WTC11 (cell line): Measurements from ENCODE around the gene CARMIL3. TPM values are rescaled to one million over a fixed set of nuclear protein-coding genes. Genes with fewer than 3 reads are reported as not detected.

Source experiments
- ATAC-seq: fragments of 200-7000 bp; cut with Tn5 transposase; 2 replicates; pipeline ENCODE4 v1.10.0; 2021; ENCODE audit warnings: mild to moderate bottlenecking, moderate library complexity
- CTCF ChIA-PET: fragments of 300-600 bp; sonication (Branson Sonifier 250); formaldehyde crosslinking; loops from one replicate; lab custom pipeline; 2021; ENCODE audit warnings: antibody characterized with exemption; lab: Charles Lee
- POLR2A ChIA-PET: fragments of 350-600 bp; sonication (Branson Sonifier 250); formaldehyde crosslinking; loops from one replicate; lab custom pipeline; 2021; ENCODE audit warnings: antibody characterized with exemption; lab: Charles Lee
- DNase-seq: peaks from one replicate; pipeline ENCODE4 v3.0.0; 2021; ENCODE audit warnings: low spot score
- H3K27ac Mint-ChIP-seq: 2 replicates; pipeline ENCODE4 v1.8.0; 2021; ENCODE audit warnings: mixed read lengths
- H3K27me3 Mint-ChIP-seq: 2 replicates; pipeline ENCODE4 v1.8.0; 2021; ENCODE audit warnings: low read depth, mild to moderate bottlenecking, moderate library complexity, mixed read lengths
- H3K36me3 Mint-ChIP-seq: 2 replicates; pipeline ENCODE4 v1.8.0; 2021; ENCODE audit warnings: mixed read lengths
- H3K4me1 Mint-ChIP-seq: 2 replicates; pipeline ENCODE4 v1.8.0; 2022; ENCODE audit warnings: mixed read lengths
- H3K4me3 Mint-ChIP-seq: 2 replicates; pipeline ENCODE4 v1.8.0; 2021; ENCODE audit warnings: mild to moderate bottlenecking, moderate library complexity, mixed read lengths
- H3K9me3 Mint-ChIP-seq: 2 replicates; pipeline ENCODE4 v1.8.0; 2021; ENCODE audit warnings: mixed read lengths
- AR ChIP-seq: fragments of 250-450 bp; sonication (Bioruptor Pico); IDR thresholded peaks from 2 replicates; pipeline ENCODE4 v1.9.0; 2021; ENCODE audit warnings: mild to moderate bottlenecking
- CBFB ChIP-seq: sonication (generic); formaldehyde crosslinking; IDR thresholded peaks from 2 replicates; pipeline ENCODE4 v1.8.1; 2022; ENCODE audit warnings: mild to moderate bottlenecking, low read depth, missing genetic modification reagents
- CREM ChIP-seq: sonication (generic); formaldehyde crosslinking; IDR thresholded peaks from 2 replicates; pipeline ENCODE4 v1.8.1; 2022; ENCODE audit warnings: mild to moderate bottlenecking, missing genetic modification reagents, moderate library complexity
- EMX1 ChIP-seq: fragments of 250-450 bp; sonication (Bioruptor Pico); IDR thresholded peaks from 2 replicates; pipeline ENCODE4 v1.8.0; 2021; ENCODE audit warnings: mild to moderate bottlenecking
- FOXJ3 ChIP-seq: sonication (generic); formaldehyde crosslinking; IDR thresholded peaks from 2 replicates; pipeline ENCODE4 v1.9.0; 2021; ENCODE audit warnings: missing genetic modification reagents, mild to moderate bottlenecking, borderline replicate concordance
- GABPB1 ChIP-seq: sonication (generic); formaldehyde crosslinking; IDR thresholded peaks from 2 replicates; pipeline ENCODE4 v1.8.1; 2023; ENCODE audit warnings: mild to moderate bottlenecking, missing genetic modification reagents
- GRHL2 ChIP-seq: fragments of 250-450 bp; sonication (Bioruptor Pico); IDR thresholded peaks from 2 replicates; pipeline ENCODE4 v1.8.0; 2022; ENCODE audit warnings: mild to moderate bottlenecking, moderate library complexity; ENCODE audit not compliant: insufficient replicate concordance, severe bottlenecking
- GTF2I ChIP-seq: fragments of 250-450 bp; sonication (Bioruptor Pico); conservative IDR thresholded peaks from 2 replicates; pipeline ENCODE4 v1.4.0; 2021; ENCODE audit warnings: mild to moderate bottlenecking
- MYBL2 ChIP-seq: sonication (generic); formaldehyde crosslinking; IDR thresholded peaks from 2 replicates; pipeline ENCODE4 v1.8.1; 2023; ENCODE audit warnings: mild to moderate bottlenecking, moderate library complexity, missing genetic modification reagents
- NR1H2 ChIP-seq: sonication (generic); formaldehyde crosslinking; IDR thresholded peaks from 2 replicates; pipeline ENCODE4 v1.9.0; 2021; ENCODE audit warnings: mild to moderate bottlenecking, moderate library complexity, missing genetic modification reagents
- NR3C1 ChIP-seq: sonication (generic); formaldehyde crosslinking; conservative IDR thresholded peaks from 2 replicates; pipeline ENCODE4 v1.8.1; 2023; ENCODE audit warnings: low read depth, mild to moderate bottlenecking, missing genetic modification reagents
- PRRX2 ChIP-seq: fragments of 250-450 bp; sonication (Bioruptor Pico); IDR thresholded peaks from 2 replicates; pipeline ENCODE4 v1.8.0; 2021; ENCODE audit warnings: mild to moderate bottlenecking
- SMAD3 ChIP-seq: sonication (generic); formaldehyde crosslinking; IDR thresholded peaks from 2 replicates; pipeline ENCODE4 v1.8.0; 2022; ENCODE audit warnings: missing genetic modification reagents, mild to moderate bottlenecking, borderline replicate concordance
- ZBTB21 ChIP-seq: sonication (generic); formaldehyde crosslinking; IDR thresholded peaks from 2 replicates; pipeline ENCODE4 v1.8.1; 2023; ENCODE audit warnings: mild to moderate bottlenecking, missing genetic modification reagents, borderline replicate concordance
- ZNF121 ChIP-seq: sonication (generic); formaldehyde crosslinking; IDR thresholded peaks from 2 replicates; pipeline ENCODE4 v1.8.0; 2023; ENCODE audit warnings: missing genetic modification reagents
- ZNF138 ChIP-seq: sonication (generic); formaldehyde crosslinking; conservative IDR thresholded peaks from 2 replicates; pipeline ENCODE4 v1.8.1; 2022; ENCODE audit warnings: mild to moderate bottlenecking, moderate library complexity, missing genetic modification reagents
- ZNF416 ChIP-seq: fragments of 250-450 bp; sonication (Bioruptor Pico); IDR thresholded peaks from 2 replicates; pipeline ENCODE4 v1.9.0; 2021; ENCODE audit warnings: mild to moderate bottlenecking, inconsistent platforms
- total RNA-seq: library from RNA; stranded (reverse); gene quantifications from 3 replicates; pipeline ENCODE4 v1.2.3, GENCODE V29; 2021
- TF ChIP-seq, protein P1 (sequence below): sonication (generic); formaldehyde crosslinking; IDR thresholded peaks from 2 replicates; pipeline ENCODE4 v1.8.0; 2022; ENCODE audit warnings: mild to moderate bottlenecking, missing genetic modification reagents
- TF ChIP-seq, protein P2 (sequence below): sonication (generic); formaldehyde crosslinking; IDR thresholded peaks from 2 replicates; pipeline ENCODE4 v1.8.1; 2023; ENCODE audit warnings: mild to moderate bottlenecking, missing genetic modification reagents
- TF ChIP-seq, protein P3 (sequence below): sonication (generic); formaldehyde crosslinking; IDR thresholded peaks from 2 replicates; pipeline ENCODE4 v1.8.1; 2023; ENCODE audit warnings: mild to moderate bottlenecking, missing genetic modification reagents, borderline replicate concordance

Gene CARMIL3
- total RNA-seq, 1 experiment from 2014 or later, result 13.0 TPM

GRCh38 chr14:24088095-24088494, 36.3 kb downstream of the CARMIL3 start:
- no peak for TF ChIP-seq ZNF138 (CRISPR knock-in tag)
- no peak for TF ChIP-seq NR3C1 (CRISPR knock-in tag)
- TF ChIP-seq CBFB, result no peak
- TF ChIP-seq FOXJ3, result no peak
- TF ChIP-seq, protein P1, sequence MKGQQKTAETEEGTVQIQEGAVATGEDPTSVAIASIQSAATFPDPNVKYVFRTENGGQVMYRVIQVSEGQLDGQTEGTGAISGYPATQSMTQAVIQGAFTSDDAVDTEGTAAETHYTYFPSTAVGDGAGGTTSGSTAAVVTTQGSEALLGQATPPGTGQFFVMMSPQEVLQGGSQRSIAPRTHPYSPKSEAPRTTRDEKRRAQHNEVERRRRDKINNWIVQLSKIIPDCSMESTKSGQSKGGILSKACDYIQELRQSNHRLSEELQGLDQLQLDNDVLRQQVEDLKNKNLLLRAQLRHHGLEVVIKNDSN, result no peak
- no peak for TF ChIP-seq PRRX2 (CRISPR knock-in tag)
- Mint-ChIP-seq H3K36me3 (no peaks in the 10 kb centered on the region), H3K27ac (no peak overlapping the region), H3K27me3 (peaks cover 15% of the 10 kb centered on the region), H3K4me1 (peaks cover 13% of the 10 kb centered on the region), H3K4me3 (no peak overlapping the region), H3K9me3 (no peaks in the 10 kb centered on the region)
- DNase-seq (no peak), ATAC-seq (no peak)
- ChIA-PET POLR2A (no interaction called here), CTCF (interaction anchor here (0.6 to 11.7 kb wide), 5 partner anchors 8 to 36 kb away, joined by 3 to 320 read pairs (median 8); partner anchors contain the start of genes CARMIL3 and CPNE6)

DNA sequence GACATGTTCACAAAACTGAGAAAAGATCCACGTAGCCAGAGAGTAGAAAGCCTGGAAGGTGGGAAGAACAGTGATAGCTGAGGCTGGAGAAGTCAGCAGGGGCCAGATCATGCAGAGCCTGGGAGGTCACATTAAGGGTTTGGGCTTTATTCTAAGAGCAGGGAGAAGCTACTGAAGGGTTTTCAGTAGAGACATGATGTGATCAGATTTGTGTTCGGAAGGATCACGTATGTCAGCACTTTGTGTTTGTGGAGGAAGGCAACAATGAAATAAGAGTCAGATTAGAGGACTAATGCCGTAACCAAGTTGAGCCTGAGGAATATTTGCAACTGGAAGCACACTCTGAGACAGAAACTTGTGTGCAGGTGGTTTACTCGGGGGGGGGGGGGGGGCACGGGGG, 38.1 kb downstream of the CARMIL3 start:
- ATAC-seq, result no peak
- DNase-seq, result no peak
- no peaks in the 10 kb centered on the region for H3K36me3 Mint-ChIP-seq
- H3K27me3 Mint-ChIP-seq, result peaks cover 10% of the 10 kb centered on the region
- no peak overlapping the region for H3K27ac Mint-ChIP-seq
- TF ChIP-seq NR1H2 (CRISPR knock-in tag) (no peak), CBFB (no peak), ZNF416 (CRISPR knock-in tag) (no peak), GRHL2 (CRISPR knock-in tag) (no peak), MYBL2 (CRISPR knock-in tag) (no peak), EMX1 (CRISPR knock-in tag) (no peak), SMAD3 (CRISPR knock-in tag) (no peak), CREM (no peak), ZNF121 (CRISPR knock-in tag) (no peak), GTF2I (CRISPR knock-in tag) (no peak)
- TF ChIP-seq, protein P2, sequence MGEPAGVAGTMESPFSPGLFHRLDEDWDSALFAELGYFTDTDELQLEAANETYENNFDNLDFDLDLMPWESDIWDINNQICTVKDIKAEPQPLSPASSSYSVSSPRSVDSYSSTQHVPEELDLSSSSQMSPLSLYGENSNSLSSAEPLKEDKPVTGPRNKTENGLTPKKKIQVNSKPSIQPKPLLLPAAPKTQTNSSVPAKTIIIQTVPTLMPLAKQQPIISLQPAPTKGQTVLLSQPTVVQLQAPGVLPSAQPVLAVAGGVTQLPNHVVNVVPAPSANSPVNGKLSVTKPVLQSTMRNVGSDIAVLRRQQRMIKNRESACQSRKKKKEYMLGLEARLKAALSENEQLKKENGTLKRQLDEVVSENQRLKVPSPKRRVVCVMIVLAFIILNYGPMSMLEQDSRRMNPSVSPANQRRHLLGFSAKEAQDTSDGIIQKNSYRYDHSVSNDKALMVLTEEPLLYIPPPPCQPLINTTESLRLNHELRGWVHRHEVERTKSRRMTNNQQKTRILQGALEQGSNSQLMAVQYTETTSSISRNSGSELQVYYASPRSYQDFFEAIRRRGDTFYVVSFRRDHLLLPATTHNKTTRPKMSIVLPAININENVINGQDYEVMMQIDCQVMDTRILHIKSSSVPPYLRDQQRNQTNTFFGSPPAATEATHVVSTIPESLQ (CRISPR knock-in tag), result no peak
- TF ChIP-seq, protein P3, sequence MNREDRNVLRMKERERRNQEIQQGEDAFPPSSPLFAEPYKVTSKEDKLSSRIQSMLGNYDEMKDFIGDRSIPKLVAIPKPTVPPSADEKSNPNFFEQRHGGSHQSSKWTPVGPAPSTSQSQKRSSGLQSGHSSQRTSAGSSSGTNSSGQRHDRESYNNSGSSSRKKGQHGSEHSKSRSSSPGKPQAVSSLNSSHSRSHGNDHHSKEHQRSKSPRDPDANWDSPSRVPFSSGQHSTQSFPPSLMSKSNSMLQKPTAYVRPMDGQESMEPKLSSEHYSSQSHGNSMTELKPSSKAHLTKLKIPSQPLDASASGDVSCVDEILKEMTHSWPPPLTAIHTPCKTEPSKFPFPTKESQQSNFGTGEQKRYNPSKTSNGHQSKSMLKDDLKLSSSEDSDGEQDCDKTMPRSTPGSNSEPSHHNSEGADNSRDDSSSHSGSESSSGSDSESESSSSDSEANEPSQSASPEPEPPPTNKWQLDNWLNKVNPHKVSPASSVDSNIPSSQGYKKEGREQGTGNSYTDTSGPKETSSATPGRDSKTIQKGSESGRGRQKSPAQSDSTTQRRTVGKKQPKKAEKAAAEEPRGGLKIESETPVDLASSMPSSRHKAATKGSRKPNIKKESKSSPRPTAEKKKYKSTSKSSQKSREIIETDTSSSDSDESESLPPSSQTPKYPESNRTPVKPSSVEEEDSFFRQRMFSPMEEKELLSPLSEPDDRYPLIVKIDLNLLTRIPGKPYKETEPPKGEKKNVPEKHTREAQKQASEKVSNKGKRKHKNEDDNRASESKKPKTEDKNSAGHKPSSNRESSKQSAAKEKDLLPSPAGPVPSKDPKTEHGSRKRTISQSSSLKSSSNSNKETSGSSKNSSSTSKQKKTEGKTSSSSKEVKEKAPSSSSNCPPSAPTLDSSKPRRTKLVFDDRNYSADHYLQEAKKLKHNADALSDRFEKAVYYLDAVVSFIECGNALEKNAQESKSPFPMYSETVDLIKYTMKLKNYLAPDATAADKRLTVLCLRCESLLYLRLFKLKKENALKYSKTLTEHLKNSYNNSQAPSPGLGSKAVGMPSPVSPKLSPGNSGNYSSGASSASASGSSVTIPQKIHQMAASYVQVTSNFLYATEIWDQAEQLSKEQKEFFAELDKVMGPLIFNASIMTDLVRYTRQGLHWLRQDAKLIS, result no peak
- TF ChIP-seq, all 79 proteins: peak for 0
- CTCF ChIA-PET, result interaction anchor here (0.9 to 11.7 kb wide), 15 partner anchors 10 to 501 kb away, joined by 3 to 320 read pairs (median 6); partner anchors contain the start of genes CARMIL3, DCAF11, EMC9 and IRF9
- H3K4me3 Mint-ChIP-seq, result no peak overlapping the region
- H3K4me1 Mint-ChIP-seq, result peaks cover 20% of the 10 kb centered on the region
- no peaks in the 10 kb centered on the region for H3K9me3 Mint-ChIP-seq
- POLR2A ChIA-PET, result interaction anchor here (0.6 to 6.5 kb wide), 6 partner anchors 9 to 57 kb away, joined by 3 to 67 read pairs (median 4); partner anchors contain the start of genes CARMIL3, DCAF11, NRL and PSME2

GRCh38 chr14:24092110-24092504, 40.3 kb downstream of the CARMIL3 start:
- POLR2A ChIA-PET, result interaction anchor here (4.7 to 6.5 kb wide), 2 partner anchors 11 to 34 kb away, joined by 38 to 67 read pairs; no protein-coding TSS in a partner anchor
- Mint-ChIP-seq H3K4me3 (no peak overlapping the region; the same call in 1 of the 2 replicates), H3K4me1 (peaks cover 32% of the 10 kb centered on the region), H3K27me3 (peaks cover 10% of the 10 kb centered on the region), H3K36me3 (peaks cover 11% of the 10 kb centered on the region), H3K9me3 (no peaks in the 10 kb centered on the region), H3K27ac (peak overlapping the region; percentile 67; the same call in 1 of the 2 replicates)
- no peak for DNase-seq
- ATAC-seq, result no peak
- CTCF ChIA-PET, result interaction anchor here (0.7 to 11.7 kb wide), 10 partner anchors 11 to 340 kb away, joined by 3 to 320 read pairs (median 12); partner anchors contain the start of genes CARMIL3, EMC9 and IRF9
- TF ChIP-seq GABPB1 (CRISPR knock-in tag) (0 out of 2 replicates have a peak, but pooled peaks have one; percentile 36), ZBTB21 (CRISPR knock-in tag) (no peak), NR3C1 (CRISPR knock-in tag) (no peak), AR (CRISPR knock-in tag) (no peak)
